Measurements from ENCODE around the gene KIF19.

GRCh38 chr17:74283371-74283673 lies 42.7 kb upstream of the KIF19 start:
- TF ChIP-seq, protein P1, sequence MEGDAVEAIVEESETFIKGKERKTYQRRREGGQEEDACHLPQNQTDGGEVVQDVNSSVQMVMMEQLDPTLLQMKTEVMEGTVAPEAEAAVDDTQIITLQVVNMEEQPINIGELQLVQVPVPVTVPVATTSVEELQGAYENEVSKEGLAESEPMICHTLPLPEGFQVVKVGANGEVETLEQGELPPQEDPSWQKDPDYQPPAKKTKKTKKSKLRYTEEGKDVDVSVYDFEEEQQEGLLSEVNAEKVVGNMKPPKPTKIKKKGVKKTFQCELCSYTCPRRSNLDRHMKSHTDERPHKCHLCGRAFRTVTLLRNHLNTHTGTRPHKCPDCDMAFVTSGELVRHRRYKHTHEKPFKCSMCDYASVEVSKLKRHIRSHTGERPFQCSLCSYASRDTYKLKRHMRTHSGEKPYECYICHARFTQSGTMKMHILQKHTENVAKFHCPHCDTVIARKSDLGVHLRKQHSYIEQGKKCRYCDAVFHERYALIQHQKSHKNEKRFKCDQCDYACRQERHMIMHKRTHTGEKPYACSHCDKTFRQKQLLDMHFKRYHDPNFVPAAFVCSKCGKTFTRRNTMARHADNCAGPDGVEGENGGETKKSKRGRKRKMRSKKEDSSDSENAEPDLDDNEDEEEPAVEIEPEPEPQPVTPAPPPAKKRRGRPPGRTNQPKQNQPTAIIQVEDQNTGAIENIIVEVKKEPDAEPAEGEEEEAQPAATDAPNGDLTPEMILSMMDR (IDR thresholded peaks at IDR 0.05), result no peak
- TF ChIP-seq POLR2A (IDR thresholded peaks at IDR 0.05), result no peak
